H1 (cell line): ENCODE measurements around the gene CACNA1E. TPM values are rescaled to one million over a fixed set of nuclear protein-coding genes. Genes with fewer than 3 reads are reported as not detected.

ENCODE experiments used
- CTCF ChIA-PET: fragments of 300-600 bp; sonication (Branson Sonifier 250); formaldehyde crosslinking; loops from one replicate; lab custom pipeline; 2021; ENCODE audit not compliant: partially characterized antibody; lab: Charles Lee
- POLR2A ChIA-PET: fragments of 300-600 bp; sonication (Branson Sonifier 250); formaldehyde crosslinking; loops from one replicate; lab custom pipeline; 2021; ENCODE audit warnings: inconsistent platforms; ENCODE audit not compliant: partially characterized antibody; lab: Charles Lee
- DNase-seq, 2 experiments: peaks; one replicate each; pipeline versions ENCODE4 v3.0.0 to v3.0.0-alpha.2; 2010 to 2022; ENCODE audit warnings: low spot score in 2 of 2, low read depth in 1 of 2, mixed read lengths in 1 of 2
- FAIRE-seq: peaks from 2 replicates; lab custom pipeline; 2011; peaks lifted over from hg19 to GRCh38; lab: Jason Lieb, UNC
- H2AFZ ChIP-seq: 2 replicates; pipeline ENCODE4 v1.8.1; 2012; ENCODE audit warnings: low read length, inconsistent platforms
- H2AK5ac ChIP-seq: 2 replicates; pipeline ENCODE4 v1.6.1; 2013; ENCODE audit warnings: low read depth, low read length
- H2BK120ac ChIP-seq: replicated peaks from 2 replicates; pipeline ENCODE3; 2013; ENCODE audit warnings: low read depth, low read length, inconsistent platforms
- H2BK12ac ChIP-seq: 2 replicates; pipeline ENCODE4 v1.6.1; 2013; ENCODE audit warnings: low read depth, low read length
- H2BK15ac ChIP-seq: 2 replicates; pipeline ENCODE4 v1.6.1; 2013; ENCODE audit warnings: low read length
- H2BK20ac ChIP-seq: 2 replicates; pipeline ENCODE4 v1.6.1; 2013; ENCODE audit warnings: low read length
- H2BK5ac ChIP-seq: 2 replicates; pipeline ENCODE4 v1.6.1; 2013; ENCODE audit warnings: low read depth, low read length
- H3K14ac ChIP-seq: 2 replicates; pipeline ENCODE4 v1.6.1; 2013; ENCODE audit warnings: inconsistent platforms; ENCODE audit not compliant: insufficient read length
- H3K18ac ChIP-seq: 2 replicates; pipeline ENCODE4 v1.6.1; 2013; ENCODE audit warnings: low read length; ENCODE audit errors: extremely low read depth
- H3K23ac ChIP-seq: 2 replicates; pipeline ENCODE4 v1.6.1; 2013; ENCODE audit warnings: inconsistent platforms; ENCODE audit not compliant: insufficient read length
- H3K23me2 ChIP-seq: 2 replicates; pipeline ENCODE4 v1.6.1; 2013; ENCODE audit warnings: low read depth, low read length
- H3K27ac ChIP-seq: 2 replicates; pipeline ENCODE4 v1.6.1; 2011; ENCODE audit warnings: low read depth, low read length, inconsistent platforms
- H3K27me3 ChIP-seq, 4 experiments: replicated peaks in 1 of 4; 1 replicate in 1 of 4; 2 replicates in 3 of 4; pipeline versions ENCODE4 v1.6.1 to v1.8.1; 2011 to 2013; ENCODE audit warnings: low read length in 3 of 4, mild to moderate bottlenecking in 3 of 4, inconsistent platforms in 2 of 4, mixed read lengths in 2 of 4, moderate library complexity in 1 of 4; ENCODE audit not compliant: control insufficient read depth in 3 of 4, insufficient read depth in 3 of 4; ENCODE audit errors: extremely low read depth in 1 of 4
- H3K36me3 ChIP-seq, 4 experiments: 2 replicates each; pipeline versions ENCODE4 v1.6.1 to v1.8.1; 2011 to 2013; ENCODE audit warnings: mild to moderate bottlenecking in 4 of 4, low read length in 3 of 4, moderate library complexity in 2 of 4, control low read depth in 1 of 4, inconsistent platforms in 1 of 4; ENCODE audit not compliant: insufficient read depth in 4 of 4, control insufficient read depth in 2 of 4
- H3K4ac ChIP-seq: replicated peaks from 2 replicates; pipeline ENCODE3; 2013; ENCODE audit warnings: low read length, low read depth, mixed read lengths, inconsistent platforms; ENCODE audit not compliant: insufficient read length
- H3K4me1 ChIP-seq, 4 experiments: replicated peaks in 1 of 4; 1 replicate in 1 of 4; 2 replicates in 3 of 4; pipeline versions ENCODE4 v1.6.1 to v1.8.1; 2011 to 2013; ENCODE audit warnings: low read length in 3 of 4, inconsistent platforms in 2 of 4, mixed read lengths in 1 of 4; ENCODE audit not compliant: insufficient read depth in 4 of 4, control insufficient read depth in 3 of 4
- H3K4me2 ChIP-seq, 2 experiments: 2 replicates each; pipeline versions ENCODE4 v1.6.1 to v1.8.1; 2011 to 2013; ENCODE audit warnings: low read depth in 2 of 2, low read length in 2 of 2, control low read depth in 1 of 2, inconsistent platforms in 1 of 2, mild to moderate bottlenecking in 1 of 2; ENCODE audit not compliant: insufficient read depth in 1 of 2
- H3K4me3 ChIP-seq, 4 experiments: fragments of 200-600, 300-600 bp in 1 of 4; sonication (generic), shearing (Covaris generic), sonication (Bioruptor Twin) in 1 of 4; 2 replicates each; pipeline versions ENCODE4 v1.5.1 to v1.8.1; 2011 to 2016; ENCODE audit warnings: low read length in 4 of 4, low read depth in 3 of 4, control low read depth in 2 of 4, inconsistent platforms in 2 of 4, mild to moderate bottlenecking in 2 of 4, mixed read lengths in 1 of 4, moderate library complexity in 1 of 4; ENCODE audit not compliant: insufficient read depth in 2 of 4; ENCODE audit errors: extremely low read depth in 1 of 4
- H3K56ac ChIP-seq: replicated peaks from 2 replicates; pipeline ENCODE3; 2013; ENCODE audit warnings: low read depth, mild to moderate bottlenecking, mixed read lengths, low read length, inconsistent platforms; ENCODE audit not compliant: insufficient read length
- H3K79me1 ChIP-seq: 2 replicates; pipeline ENCODE4 v1.6.1; 2013; ENCODE audit warnings: low read depth, low read length, control low read depth
- H3K79me2 ChIP-seq, 2 experiments: 2 replicates each; pipeline versions ENCODE4 v1.6.1 to v1.8.1; 2012 to 2013; ENCODE audit warnings: low read length in 2 of 2, mild to moderate bottlenecking in 2 of 2, inconsistent platforms in 1 of 2; ENCODE audit not compliant: insufficient read depth in 2 of 2, control insufficient read depth in 1 of 2
- H3K9ac ChIP-seq, 4 experiments: replicated peaks in 1 of 4; 1 replicate in 1 of 4; 2 replicates in 3 of 4; pipeline versions ENCODE4 v1.6.1 to v1.8.1; 2011 to 2013; ENCODE audit warnings: low read depth in 3 of 4, low read length in 3 of 4, control low read depth in 2 of 4, mild to moderate bottlenecking in 2 of 4, moderate library complexity in 2 of 4, inconsistent platforms in 1 of 4; ENCODE audit errors: extremely low read depth in 1 of 4
- H3K9me3 ChIP-seq, 2 experiments: 2 replicates each; pipeline versions ENCODE4 v1.6.1 to v1.8.1; 2012 to 2013; ENCODE audit warnings: mild to moderate bottlenecking in 2 of 2, moderate library complexity in 2 of 2, control low read depth in 1 of 2, inconsistent platforms in 1 of 2, low read depth in 1 of 2, low read length in 1 of 2, mixed read lengths in 1 of 2; ENCODE audit not compliant: insufficient read depth in 2 of 2
- H4K20me1 ChIP-seq, 2 experiments: replicated peaks in 1 of 2; 2 replicates each; pipeline versions ENCODE3 to v1.8.1; 2011 to 2013; ENCODE audit warnings: inconsistent platforms in 2 of 2, low read length in 2 of 2, mild to moderate bottlenecking in 1 of 2; ENCODE audit not compliant: insufficient read depth in 2 of 2, control insufficient read depth in 1 of 2
- H4K5ac ChIP-seq: 2 replicates; pipeline ENCODE4 v1.6.1; 2013; ENCODE audit warnings: low read length, low read depth, mixed read lengths, inconsistent platforms; ENCODE audit not compliant: insufficient read length
- H4K8ac ChIP-seq: 2 replicates; pipeline ENCODE4 v1.8.0; 2013; ENCODE audit warnings: mild to moderate bottlenecking, moderate library complexity, low read length, inconsistent platforms; ENCODE audit not compliant: insufficient read depth; ENCODE audit errors: extremely low read depth
- H4K91ac ChIP-seq: replicated peaks from 2 replicates; pipeline ENCODE3; 2013; ENCODE audit warnings: low read length, mixed read lengths, inconsistent platforms; ENCODE audit not compliant: insufficient read length
- CHD1 ChIP-seq: IDR thresholded peaks from 2 replicates; pipeline ENCODE4 v1.6.1; 2012; ENCODE audit warnings: low read depth, low read length, improper control_type of control experiment
- EZH2 ChIP-seq: fragments of 200-600 bp; sonication (generic); IDR thresholded peaks from 2 replicates; pipeline ENCODE4 v1.7.1; 2012; ENCODE audit warnings: low read depth, mild to moderate bottlenecking, moderate library complexity, low read length, inconsistent platforms; ENCODE audit not compliant: severe bottlenecking
- GABPA ChIP-seq: IDR thresholded peaks from 2 replicates; pipeline ENCODE4 v1.6.1; 2011; ENCODE audit warnings: mild to moderate bottlenecking, low read length, moderate library complexity, borderline replicate concordance; ENCODE audit not compliant: insufficient read depth
- NANOG ChIP-seq: IDR thresholded peaks from 2 replicates; pipeline ENCODE4 v1.6.1; 2011; ENCODE audit warnings: low read length, low read depth, mild to moderate bottlenecking, inconsistent platforms; ENCODE audit not compliant: insufficient read depth, poor library complexity, severe bottlenecking
- NRF1 ChIP-seq: IDR thresholded peaks from 2 replicates; pipeline ENCODE4 v1.6.1; 2011; ENCODE audit warnings: mild to moderate bottlenecking, low read depth, low read length, improper control_type of control experiment
- SP1 ChIP-seq: IDR thresholded peaks from 2 replicates; pipeline ENCODE4 v1.6.1; 2011; ENCODE audit warnings: low read depth, low read length
- SP2 ChIP-seq: IDR thresholded peaks from 2 replicates; pipeline ENCODE4 v1.6.1; 2012; ENCODE audit warnings: mild to moderate bottlenecking, low read length, inconsistent platforms
- TEAD4 ChIP-seq: IDR thresholded peaks from 2 replicates; pipeline ENCODE4 v1.6.1; 2012; ENCODE audit warnings: low read depth, low read length, inconsistent platforms, mixed read lengths
- WGBS, 2 experiments: shearing (Covaris generic) in 1 of 2; methylation state at CpG; one replicate each; pipeline versions ENCODE4 v1.1.6 to v1.1.7; 2013 to 2015; ENCODE audit warnings: low lambda C conversion rate in 2 of 2, mixed read lengths in 2 of 2, inconsistent platforms in 1 of 2, low coverage in 1 of 2, missing lambda C conversion rate in 1 of 2; ENCODE audit not compliant: insufficient replicate concordance in 2 of 2, insufficient coverage in 1 of 2, insufficient read length in 1 of 2; ENCODE audit errors: extremely low coverage in 1 of 2, missing lambda C conversion rate in 1 of 2; 5-methylcytosine and 5-hydroxymethylcytosine counted together
- polyA plus RNA-seq, 7 experiments: library from polyadenylated mRNA; depleted of rRNA in 3 of 7; stranded (reverse) in 5 of 7; unstranded in 2 of 7; fragments of >200 nt in 5 of 7; fragments of 200-250 nt in 2 of 7; gene quantifications; 1 replicate in 5 of 7; 2 replicates in 1 of 7; 4 replicates in 1 of 7; pipeline versions ENCODE4 v1.2.1 to v1.2.3, GENCODE V29; 2011 to 2013; ENCODE audit warnings: missing spikeins in 2 of 7, mixed read lengths in 2 of 7
- total RNA-seq: library from RNA; stranded (reverse); fragmentation: NEBNext Ultra II Directional; extraction: Animal tissue kit (Norgen Biotek cat#: 25700); gene quantifications from 2 replicates; pipeline ENCODE4 v1.2.1, GENCODE V29; 2021

The CACNA1E gene
- total and polyA plus RNA-seq, 2 of the 8 experiments (the other 6 are each of a cell fraction or from before 2014, with no cell fraction given) = 0.98 to 1.3 TPM

DNA sequence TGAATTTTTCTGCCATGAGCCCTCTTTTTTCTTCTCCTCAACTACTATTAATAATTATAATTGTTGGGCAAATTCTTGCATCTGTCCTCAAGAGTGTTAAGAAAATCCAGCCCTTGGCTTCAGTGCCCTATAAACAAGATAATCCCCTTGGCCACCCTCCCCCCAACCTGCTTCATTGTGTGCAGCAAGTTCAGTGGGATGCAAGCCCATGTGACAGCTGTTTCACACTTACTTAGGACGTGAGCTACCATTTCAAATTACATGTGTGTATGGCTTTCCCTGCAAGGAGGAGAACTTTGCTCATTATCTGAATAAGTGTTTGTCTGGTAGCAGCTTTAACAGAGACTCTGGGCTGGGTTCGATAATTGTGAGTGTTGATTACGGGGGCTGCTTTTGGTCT is 276.2 kb downstream of the CACNA1E start:
- H3K36me3 ChIP-seq = no peaks in the 10 kb centered on the region
- TF ChIP-seq EZH2 (no peak), GABPA (no peak), SP1 (no peak), SP2 (no peak), NANOG (no peak), TEAD4 (no peak), NRF1 (no peak), CHD1 (no peak)
- H2BK15ac ChIP-seq = no peak overlapping the region
- no peak overlapping the region for H3K4me3 ChIP-seq
- no peaks in the 10 kb centered on the region; the same call in 1 of the 2 replicates for H3K23me2 ChIP-seq
- peaks cover 0 to 1% (median 0%) of the 10 kb centered on the region in 4 experiments; a peak in 1 of 7 replicates for H3K27me3 ChIP-seq
- 68% methylated on average over 3 of the region's 3 CpGs; no CpG with 5 or more reads in 1 of the 2 experiments for WGBS, 2 experiments
- H4K91ac ChIP-seq = no peak overlapping the region
- no peaks in the 10 kb centered on the region for H3K9me3 ChIP-seq
- FAIRE-seq = no peak
- no peak overlapping the region for H2AFZ ChIP-seq
- H3K23ac ChIP-seq = no peak overlapping the region
- no peak overlapping the region for H3K27ac ChIP-seq
- no peak for DNase-seq
- POLR2A ChIA-PET = no interaction called here
- no peak overlapping the region for H4K5ac ChIP-seq
- H3K14ac ChIP-seq = no peak overlapping the region
- H3K79me2 ChIP-seq = no peaks in the 10 kb centered on the region
- no peaks in the 10 kb centered on the region for H3K79me1 ChIP-seq
- no peaks in the 10 kb centered on the region for H3K4me1 ChIP-seq
- CTCF ChIA-PET = interaction anchor here (0.7 to 1.6 kb wide), 2 partner anchors 39 to 83 kb away, joined by 3 to 6 read pairs; no protein-coding TSS in a partner anchor
- H3K56ac ChIP-seq = no peak overlapping the region
- no peak overlapping the region for H3K18ac ChIP-seq
- no peak overlapping the region for H2BK120ac ChIP-seq
- H4K20me1 ChIP-seq = no peaks in the 10 kb centered on the region
- no peak overlapping the region for H2BK12ac ChIP-seq
- no peak overlapping the region for H3K4me2 ChIP-seq
- no peak overlapping the region for H4K8ac ChIP-seq
- H3K9ac ChIP-seq = no peak overlapping the region
- H3K4ac ChIP-seq = no peak overlapping the region
- no peak overlapping the region for H2AK5ac ChIP-seq
- no peak overlapping the region for H2BK20ac ChIP-seq
- no peak overlapping the region for H2BK5ac ChIP-seq
